HG03066 (cell line): ENCODE data around the gene CASTOR2.
"Not testable (repeated sequence)": the region's sequence is repeated elsewhere in the genome, so short reads cannot be mapped to it uniquely, and the experiment has no call there.

Experiments
- ATAC-seq: cut with Tn5 transposase; IDR thresholded peaks from one replicate; pipeline ENCODE4 v1.9.1; 2021; ENCODE audit warnings: low read depth; ENCODE audit not compliant: unreplicated experiment

Gene CASTOR2

GRCh38 chr7:75049817-75050216 lies 85.3 kb downstream of the CASTOR2 start:
- ATAC-seq = no peak

- no peak for ATAC-seq
Measured at GRCh38 chr7:75050501-75050900, 86.0 kb downstream of the CASTOR2 start.

- ATAC-seq = no peak
Measured at GRCh38 chr7:75054744-75055143, 90.2 kb downstream of the CASTOR2 start.

GRCh38 chr7:75055155-75055554 lies 90.7 kb downstream of the CASTOR2 start:
- ATAC-seq = no peak

GRCh38 chr7:75055830-75056772 lies 91.6 kb downstream of the CASTOR2 start:
- no peak for ATAC-seq

- no peak for ATAC-seq
Measured at GRCh38 chr7:75058406-75058805, 93.9 kb downstream of the CASTOR2 start.

- no peak for ATAC-seq
Measured at GRCh38 chr7:75064291-75064690, 99.8 kb downstream of the CASTOR2 start.

GRCh38 chr7:75064801-75065200 lies 100.3 kb downstream of the CASTOR2 start:
- ATAC-seq = no peak

- ATAC-seq = no peak
Measured at GRCh38 chr7:75066521-75066920, 102.0 kb downstream of the CASTOR2 start.

- ATAC-seq = no peak
Measured at GRCh38 chr7:75072981-75073283, 108.4 kb downstream of the CASTOR2 start.

GRCh38 chr7:75074262-75074641 lies 109.7 kb downstream of the CASTOR2 start:
- not testable (repeated sequence) for ATAC-seq
